Measurements from ENCODE around the gene CCM2. TPM values are rescaled to one million over a fixed set of nuclear protein-coding genes. Genes with fewer than 3 reads are reported as not detected.
"Not testable (repeated sequence)": the region's sequence is repeated elsewhere in the genome, so short reads cannot be mapped to it uniquely, and the experiment has no call there.

Gene CCM2
- total and polyA plus RNA-seq, 2 of the 8 experiments (the other 6 are each of a cell fraction or from before 2014, with no cell fraction given): 31.6 to 41.2 TPM

DNA sequence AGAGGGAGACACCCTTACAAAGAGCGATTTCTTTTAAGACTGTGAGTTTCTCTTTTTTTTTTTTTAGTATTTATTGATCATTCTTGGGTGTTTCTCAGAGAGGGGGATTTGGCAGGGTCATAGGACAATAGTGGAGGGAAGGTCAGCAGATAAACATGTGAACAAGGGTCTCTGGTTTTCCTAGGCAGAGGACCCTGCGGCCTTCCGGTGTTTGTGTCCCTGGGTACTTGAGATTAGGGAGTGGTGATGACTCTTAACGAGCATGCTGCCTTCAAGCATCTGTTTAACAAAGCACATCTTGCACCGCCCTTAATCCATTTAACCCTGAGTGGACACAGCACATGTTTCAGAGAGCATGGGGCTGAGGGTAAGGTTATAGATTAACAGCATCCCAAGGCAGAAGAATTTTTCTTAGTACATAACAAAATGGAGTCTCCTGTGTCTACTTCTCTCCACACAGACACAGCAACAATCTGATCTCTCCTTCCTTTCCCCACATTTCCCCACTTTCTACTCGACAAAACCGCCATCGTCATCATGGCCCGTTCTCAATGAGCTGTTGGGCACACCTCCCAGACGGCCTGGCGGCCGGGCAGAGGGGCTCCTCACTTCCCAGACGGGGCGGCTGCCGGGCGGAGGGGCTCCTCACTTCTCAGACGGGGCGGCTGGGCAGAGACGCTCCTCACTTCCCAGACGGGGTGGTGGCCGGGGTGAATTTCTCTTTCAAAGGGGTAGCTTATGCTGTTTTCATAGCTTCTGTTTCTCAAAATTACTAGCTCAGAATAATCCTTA, 7.8 kb upstream of the CCM2 start:
- H3K9me3 ChIP-seq (ENCODE audit: insufficient read depth in 2 of 2, low read depth in 1 of 2, low read length in 1 of 2); H2AFZ ChIP-seq (ENCODE audit: low read length); H4K91ac ChIP-seq (replicated peaks; ENCODE audit: insufficient read length, low read length); H3K4me1 ChIP-seq (replicated peaks in 1 of 4; ENCODE audit: control insufficient read depth in 3 of 4, insufficient read depth in 4 of 4, low read length in 3 of 4); H3K9ac ChIP-seq (replicated peaks in 1 of 4; ENCODE audit: extremely low read depth in 1 of 4, low read depth in 3 of 4, low read length in 3 of 4); H3K4me2 ChIP-seq (ENCODE audit: insufficient read depth in 1 of 2, low read depth in 2 of 2, low read length in 2 of 2); H3K4me3 ChIP-seq (ENCODE audit: extremely low read depth in 1 of 4, insufficient read depth in 2 of 4, low read depth in 3 of 4, low read length in 4 of 4); H3K4ac ChIP-seq (replicated peaks; ENCODE audit: insufficient read length, low read depth, low read length); H2BK20ac ChIP-seq (ENCODE audit: low read length); H3K23me2 ChIP-seq (ENCODE audit: low read depth, low read length); H3K18ac ChIP-seq (ENCODE audit: extremely low read depth, low read length); H2BK12ac ChIP-seq (ENCODE audit: low read depth, low read length); H2BK120ac ChIP-seq (replicated peaks; ENCODE audit: low read depth, low read length); H2BK15ac ChIP-seq (ENCODE audit: low read length); H3K36me3 ChIP-seq (ENCODE audit: control insufficient read depth in 2 of 4, insufficient read depth in 4 of 4, low read length in 3 of 4); H3K79me1 ChIP-seq (ENCODE audit: low read depth, low read length); H4K8ac ChIP-seq (ENCODE audit: extremely low read depth, insufficient read depth, low read length); H4K5ac ChIP-seq (ENCODE audit: insufficient read length, low read depth, low read length); H3K27ac ChIP-seq (ENCODE audit: low read depth, low read length); FAIRE-seq; H3K79me2 ChIP-seq (ENCODE audit: control insufficient read depth in 1 of 2, insufficient read depth in 2 of 2, low read length in 2 of 2); H2AK5ac ChIP-seq (ENCODE audit: low read depth, low read length); H3K14ac ChIP-seq (ENCODE audit: insufficient read length); H2BK5ac ChIP-seq (ENCODE audit: low read depth, low read length); H4K20me1 ChIP-seq (replicated peaks in 1 of 2; ENCODE audit: control insufficient read depth in 1 of 2, insufficient read depth in 2 of 2, low read length in 2 of 2); H3K56ac ChIP-seq (replicated peaks; ENCODE audit: insufficient read length, low read depth, low read length); H3K23ac ChIP-seq (ENCODE audit: insufficient read length); H3K27me3 ChIP-seq (replicated peaks in 1 of 4; ENCODE audit: control insufficient read depth in 3 of 4, extremely low read depth in 1 of 4, insufficient read depth in 3 of 4, low read length in 3 of 4); DNase-seq (ENCODE audit: low read depth in 1 of 2, low spot score in 2 of 2): not testable (repeated sequence)
- CTCF ChIA-PET (ENCODE audit: partially characterized antibody): interaction anchor here (0.9 to 4.3 kb wide), 4 partner anchors 13 to 77 kb away, joined by 3 to 27 read pairs (median 3); no protein-coding TSS in a partner anchor
- WGBS, 2 experiments (ENCODE audit: extremely low coverage in 1 of 2, insufficient coverage in 1 of 2, insufficient read length in 1 of 2, insufficient replicate concordance in 2 of 2, low coverage in 1 of 2, low lambda C conversion rate in 2 of 2, missing lambda C conversion rate in 1 of 2): 87% methylated on average over 5 of the region's 21 CpGs; no CpG with 5 or more reads in 1 of the 2 experiments
- POLR2A ChIA-PET (ENCODE audit: partially characterized antibody): interaction anchor here (1.1 to 1.2 kb wide), 2 partner anchors 9 to 10 kb away, joined by 4 read pairs; no protein-coding TSS in a partner anchor

All from H1 (cell line).